Measurements from ENCODE around the gene TRIM47. TPM values are rescaled to one million over a fixed set of nuclear protein-coding genes. Genes with fewer than 3 reads are reported as not detected.

TRIM47 gene
- total and polyA plus RNA-seq, 2 of the 13 experiments (the other 11 are each of a cell fraction or from before 2014, with no cell fraction given): 33.5 to 82.0 TPM

DNA sequence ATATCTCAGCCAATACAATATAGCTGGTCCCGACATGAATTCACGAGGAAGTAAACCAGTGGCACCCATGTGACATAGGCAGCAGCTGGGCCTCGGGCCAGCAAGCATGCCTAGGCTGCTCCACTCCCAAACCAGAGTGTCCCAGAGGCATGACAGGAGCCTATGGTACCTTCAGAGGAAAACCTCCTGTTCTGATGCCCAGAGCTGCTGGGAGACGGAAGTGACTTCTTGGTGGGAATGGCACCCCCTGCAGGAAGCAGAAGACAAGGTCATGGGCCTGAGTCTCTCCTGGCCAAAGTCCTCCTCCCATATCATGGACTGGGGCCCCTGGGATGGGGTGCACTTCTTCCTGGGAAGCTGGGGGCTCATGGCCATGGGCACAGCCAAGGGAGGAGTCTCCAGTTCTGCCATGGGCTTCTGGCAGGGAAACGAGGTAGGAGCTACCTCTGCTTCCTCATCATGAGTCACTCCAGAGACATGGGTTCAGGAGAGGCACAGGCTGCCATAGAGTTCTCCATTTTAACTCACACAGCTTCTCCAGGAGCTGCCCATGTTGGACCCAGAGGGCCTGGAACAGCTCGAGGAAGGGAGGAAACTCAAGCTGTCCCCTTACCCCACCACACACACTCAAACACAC, 49.0 kb upstream of the TRIM47 start (continued):
- TF ChIP-seq, protein P1, sequence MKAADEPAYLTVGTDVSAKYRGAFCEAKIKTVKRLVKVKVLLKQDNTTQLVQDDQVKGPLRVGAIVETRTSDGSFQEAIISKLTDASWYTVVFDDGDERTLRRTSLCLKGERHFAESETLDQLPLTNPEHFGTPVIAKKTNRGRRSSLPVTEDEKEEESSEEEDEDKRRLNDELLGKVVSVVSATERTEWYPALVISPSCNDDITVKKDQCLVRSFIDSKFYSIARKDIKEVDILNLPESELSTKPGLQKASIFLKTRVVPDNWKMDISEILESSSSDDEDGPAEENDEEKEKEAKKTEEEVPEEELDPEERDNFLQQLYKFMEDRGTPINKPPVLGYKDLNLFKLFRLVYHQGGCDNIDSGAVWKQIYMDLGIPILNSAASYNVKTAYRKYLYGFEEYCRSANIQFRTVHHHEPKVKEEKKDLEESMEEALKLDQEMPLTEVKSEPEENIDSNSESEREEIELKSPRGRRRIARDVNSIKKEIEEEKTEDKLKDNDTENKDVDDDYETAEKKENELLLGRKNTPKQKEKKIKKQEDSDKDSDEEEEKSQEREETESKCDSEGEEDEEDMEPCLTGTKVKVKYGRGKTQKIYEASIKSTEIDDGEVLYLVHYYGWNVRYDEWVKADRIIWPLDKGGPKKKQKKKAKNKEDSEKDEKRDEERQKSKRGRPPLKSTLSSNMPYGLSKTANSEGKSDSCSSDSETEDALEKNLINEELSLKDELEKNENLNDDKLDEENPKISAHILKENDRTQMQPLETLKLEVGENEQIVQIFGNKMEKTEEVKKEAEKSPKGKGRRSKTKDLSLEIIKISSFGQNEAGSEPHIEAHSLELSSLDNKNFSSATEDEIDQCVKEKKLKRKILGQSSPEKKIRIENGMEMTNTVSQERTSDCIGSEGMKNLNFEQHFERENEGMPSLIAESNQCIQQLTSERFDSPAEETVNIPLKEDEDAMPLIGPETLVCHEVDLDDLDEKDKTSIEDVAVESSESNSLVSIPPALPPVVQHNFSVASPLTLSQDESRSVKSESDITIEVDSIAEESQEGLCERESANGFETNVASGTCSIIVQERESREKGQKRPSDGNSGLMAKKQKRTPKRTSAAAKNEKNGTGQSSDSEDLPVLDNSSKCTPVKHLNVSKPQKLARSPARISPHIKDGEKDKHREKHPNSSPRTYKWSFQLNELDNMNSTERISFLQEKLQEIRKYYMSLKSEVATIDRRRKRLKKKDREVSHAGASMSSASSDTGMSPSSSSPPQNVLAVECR (CRISPR knock-in tag; IDR thresholded peaks at IDR 0.05; ENCODE audit: borderline replicate concordance): peak; percentile 48; the same call in 1 of the 2 replicates
- TF ChIP-seq, protein P2, sequence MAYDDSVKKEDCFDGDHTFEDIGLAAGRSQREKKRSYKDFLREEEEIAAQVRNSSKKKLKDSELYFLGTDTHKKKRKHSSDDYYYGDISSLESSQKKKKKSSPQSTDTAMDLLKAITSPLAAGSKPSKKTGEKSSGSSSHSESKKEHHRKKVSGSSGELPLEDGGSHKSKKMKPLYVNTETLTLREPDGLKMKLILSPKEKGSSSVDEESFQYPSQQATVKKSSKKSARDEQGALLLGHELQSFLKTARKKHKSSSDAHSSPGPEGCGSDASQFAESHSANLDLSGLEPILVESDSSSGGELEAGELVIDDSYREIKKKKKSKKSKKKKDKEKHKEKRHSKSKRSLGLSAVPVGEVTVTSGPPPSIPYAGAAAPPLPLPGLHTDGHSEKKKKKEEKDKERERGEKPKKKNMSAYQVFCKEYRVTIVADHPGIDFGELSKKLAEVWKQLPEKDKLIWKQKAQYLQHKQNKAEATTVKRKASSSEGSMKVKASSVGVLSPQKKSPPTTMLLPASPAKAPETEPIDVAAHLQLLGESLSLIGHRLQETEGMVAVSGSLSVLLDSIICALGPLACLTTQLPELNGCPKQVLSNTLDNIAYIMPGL (CRISPR knock-in tag; IDR thresholded peaks at IDR 0.05; ENCODE audit: borderline replicate concordance in 1 of 2, low read depth in 1 of 2): peak in 1 of 2 experiments; percentile 33; a peak in 1 of 4 replicates
- TF ChIP-seq ZSCAN31 (CRISPR knock-in tag; IDR thresholded peaks at IDR 0.05; ENCODE audit: low read depth) (peak; percentile 41; the same call in 1 of the 2 replicates), ZKSCAN1 (IDR thresholded peaks at IDR 0.05; ENCODE audit: low read length) (no peak), IRF2 (CRISPR knock-in tag; IDR thresholded peaks at IDR 0.05) (0 out of 2 replicates have a peak, but pooled peaks have one; percentile 34), ZNF230 (CRISPR knock-in tag; IDR thresholded peaks at IDR 0.05) (no peak), U2AF1 (optimal IDR thresholded peaks at IDR 0.05; ENCODE audit: low read depth, low read length) (no peak), MAF1 (CRISPR knock-in tag; IDR thresholded peaks at IDR 0.05; ENCODE audit: borderline replicate concordance) (no peak), ZNF136 (CRISPR knock-in tag; IDR thresholded peaks at IDR 0.05; ENCODE audit: low read depth) (0 out of 2 replicates have a peak, but pooled peaks have one; percentile 32), EZH2 (conservative IDR thresholded peaks at IDR 0.05; ENCODE audit: low read depth, low read length) (no peak), ZNF598 (CRISPR knock-in tag; IDR thresholded peaks at IDR 0.05; ENCODE audit: borderline replicate concordance) (peak; percentile 78; the same call in 1 of the 2 replicates)
- TF ChIP-seq, protein P3, sequence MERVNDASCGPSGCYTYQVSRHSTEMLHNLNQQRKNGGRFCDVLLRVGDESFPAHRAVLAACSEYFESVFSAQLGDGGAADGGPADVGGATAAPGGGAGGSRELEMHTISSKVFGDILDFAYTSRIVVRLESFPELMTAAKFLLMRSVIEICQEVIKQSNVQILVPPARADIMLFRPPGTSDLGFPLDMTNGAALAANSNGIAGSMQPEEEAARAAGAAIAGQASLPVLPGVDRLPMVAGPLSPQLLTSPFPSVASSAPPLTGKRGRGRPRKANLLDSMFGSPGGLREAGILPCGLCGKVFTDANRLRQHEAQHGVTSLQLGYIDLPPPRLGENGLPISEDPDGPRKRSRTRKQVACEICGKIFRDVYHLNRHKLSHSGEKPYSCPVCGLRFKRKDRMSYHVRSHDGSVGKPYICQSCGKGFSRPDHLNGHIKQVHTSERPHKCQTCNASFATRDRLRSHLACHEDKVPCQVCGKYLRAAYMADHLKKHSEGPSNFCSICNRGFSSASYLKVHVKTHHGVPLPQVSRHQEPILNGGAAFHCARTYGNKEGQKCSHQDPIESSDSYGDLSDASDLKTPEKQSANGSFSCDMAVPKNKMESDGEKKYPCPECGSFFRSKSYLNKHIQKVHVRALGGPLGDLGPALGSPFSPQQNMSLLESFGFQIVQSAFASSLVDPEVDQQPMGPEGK (CRISPR knock-in tag; IDR thresholded peaks at IDR 0.05): peak; percentile 9; the same call in 1 of the 2 replicates
- TF ChIP-seq, protein P4, sequence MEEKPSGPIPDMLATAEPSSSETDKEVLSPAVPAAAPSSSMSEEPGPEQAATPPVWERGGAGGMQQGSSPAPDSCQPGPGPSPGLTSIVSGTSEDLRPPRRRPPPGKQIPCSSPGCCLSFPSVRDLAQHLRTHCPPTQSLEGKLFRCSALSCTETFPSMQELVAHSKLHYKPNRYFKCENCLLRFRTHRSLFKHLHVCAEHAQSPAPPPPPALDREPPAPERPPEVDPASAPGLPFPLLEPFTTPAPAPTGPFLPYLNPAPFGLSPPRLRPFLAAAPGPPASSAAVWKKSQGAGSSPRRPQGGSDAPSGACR (CRISPR knock-in tag; IDR thresholded peaks at IDR 0.05): no peak
- TF ChIP-seq, protein P5, sequence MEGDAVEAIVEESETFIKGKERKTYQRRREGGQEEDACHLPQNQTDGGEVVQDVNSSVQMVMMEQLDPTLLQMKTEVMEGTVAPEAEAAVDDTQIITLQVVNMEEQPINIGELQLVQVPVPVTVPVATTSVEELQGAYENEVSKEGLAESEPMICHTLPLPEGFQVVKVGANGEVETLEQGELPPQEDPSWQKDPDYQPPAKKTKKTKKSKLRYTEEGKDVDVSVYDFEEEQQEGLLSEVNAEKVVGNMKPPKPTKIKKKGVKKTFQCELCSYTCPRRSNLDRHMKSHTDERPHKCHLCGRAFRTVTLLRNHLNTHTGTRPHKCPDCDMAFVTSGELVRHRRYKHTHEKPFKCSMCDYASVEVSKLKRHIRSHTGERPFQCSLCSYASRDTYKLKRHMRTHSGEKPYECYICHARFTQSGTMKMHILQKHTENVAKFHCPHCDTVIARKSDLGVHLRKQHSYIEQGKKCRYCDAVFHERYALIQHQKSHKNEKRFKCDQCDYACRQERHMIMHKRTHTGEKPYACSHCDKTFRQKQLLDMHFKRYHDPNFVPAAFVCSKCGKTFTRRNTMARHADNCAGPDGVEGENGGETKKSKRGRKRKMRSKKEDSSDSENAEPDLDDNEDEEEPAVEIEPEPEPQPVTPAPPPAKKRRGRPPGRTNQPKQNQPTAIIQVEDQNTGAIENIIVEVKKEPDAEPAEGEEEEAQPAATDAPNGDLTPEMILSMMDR (CRISPR knock-in tag; IDR thresholded peaks at IDR 0.05): peak; percentile 73
- TF ChIP-seq, protein P6, sequence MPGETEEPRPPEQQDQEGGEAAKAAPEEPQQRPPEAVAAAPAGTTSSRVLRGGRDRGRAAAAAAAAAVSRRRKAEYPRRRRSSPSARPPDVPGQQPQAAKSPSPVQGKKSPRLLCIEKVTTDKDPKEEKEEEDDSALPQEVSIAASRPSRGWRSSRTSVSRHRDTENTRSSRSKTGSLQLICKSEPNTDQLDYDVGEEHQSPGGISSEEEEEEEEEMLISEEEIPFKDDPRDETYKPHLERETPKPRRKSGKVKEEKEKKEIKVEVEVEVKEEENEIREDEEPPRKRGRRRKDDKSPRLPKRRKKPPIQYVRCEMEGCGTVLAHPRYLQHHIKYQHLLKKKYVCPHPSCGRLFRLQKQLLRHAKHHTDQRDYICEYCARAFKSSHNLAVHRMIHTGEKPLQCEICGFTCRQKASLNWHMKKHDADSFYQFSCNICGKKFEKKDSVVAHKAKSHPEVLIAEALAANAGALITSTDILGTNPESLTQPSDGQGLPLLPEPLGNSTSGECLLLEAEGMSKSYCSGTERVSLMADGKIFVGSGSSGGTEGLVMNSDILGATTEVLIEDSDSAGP (CRISPR knock-in tag; IDR thresholded peaks at IDR 0.05; ENCODE audit: borderline replicate concordance): peak; percentile 43; the same call in 1 of the 2 replicates

Data from HepG2 (cell line).